GM23248 (cell line): ENCODE measurements around the gene CYP4X1.
"Not testable (repeated sequence)": the region's sequence is repeated elsewhere in the genome, so short reads cannot be mapped to it uniquely, and the experiment has no call there.

Source experiments
- EZH2 ChIP-seq: fragments of 200-600 bp; sonication (generic); IDR thresholded peaks from 2 replicates; pipeline ENCODE4 v1.6.1; 2018; ENCODE audit warnings: antibody characterized with exemption, mild to moderate bottlenecking; ENCODE audit not compliant: insufficient read depth, poor library complexity, severe bottlenecking
- EZH2phosphoT487 ChIP-seq: fragments of 200-600 bp; sonication (generic); IDR thresholded peaks from 2 replicates; pipeline ENCODE4 v1.6.1; 2018; ENCODE audit warnings: antibody characterized with exemption, moderate library complexity, mild to moderate bottlenecking, low read depth; ENCODE audit not compliant: insufficient read depth

DNA sequence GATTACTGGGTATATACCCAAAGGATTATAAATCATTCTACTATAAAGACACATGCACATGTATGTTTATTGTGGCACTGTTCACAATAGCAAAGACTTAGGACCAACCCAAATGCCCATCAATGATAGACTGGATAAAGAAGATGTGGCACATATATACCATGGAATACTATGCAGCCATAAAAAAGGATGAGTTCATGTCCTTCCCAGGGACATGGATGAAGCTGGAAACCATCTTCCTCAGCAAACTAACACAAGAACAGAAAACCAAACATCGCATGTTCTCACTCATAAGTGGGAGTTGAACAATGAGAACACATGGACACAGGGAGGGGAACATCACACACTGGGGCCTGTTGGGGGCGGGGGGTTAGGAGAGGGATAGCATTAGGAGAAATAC is 32.9 kb upstream of the CYP4X1 start:
- TF ChIP-seq EZH2, EZH2phosphoT487: not testable (repeated sequence)
